Transverse colon (tissue), 4 donors: ENCODE measurements around the gene ZC3H7A. TPM values are rescaled to one million over a fixed set of nuclear protein-coding genes. Genes with fewer than 3 reads are reported as not detected.

Experiments used
- DNase-seq: peaks from one replicate; pipeline ENCODE4 v3.0.0-alpha.2; 2019
- H3K27ac ChIP-seq, 4 donors: fragments of 200-600 bp; sonication (generic); 2 replicates each; pipeline ENCODE4 v1.5.1; 2016 to 2018; ENCODE audit warnings: inconsistent platforms in 4 of 4
- H3K27me3 ChIP-seq: fragments of 200-600 bp; sonication (generic); 2 replicates; pipeline ENCODE4 v1.5.1; 2017; ENCODE audit warnings: inconsistent platforms
- H3K36me3 ChIP-seq, 4 donors: fragments of 200-600 bp; sonication (generic); 2 replicates each; pipeline ENCODE4 v1.5.1; 2017 to 2019; ENCODE audit warnings: inconsistent platforms in 4 of 4
- H3K4me1 ChIP-seq, 4 donors: fragments of 200-600 bp; sonication (generic); 2 replicates each; pipeline ENCODE4 v1.5.1; 2017 to 2020; ENCODE audit warnings: inconsistent platforms in 4 of 4
- H3K4me3 ChIP-seq, 4 donors: fragments of 200-600 bp; sonication (generic); 1 replicate in 1 of 4; 2 replicates in 3 of 4; pipeline versions ENCODE4 v1.5.1 to v1.6.1; 2017 to 2019; ENCODE audit warnings: inconsistent platforms in 4 of 4
- H3K9me3 ChIP-seq, 2 donors: fragments of 200-600 bp; sonication (generic); 2 replicates each; pipeline ENCODE4 v1.5.1; 2017 to 2019; ENCODE audit warnings: inconsistent platforms in 2 of 2
- CTCF ChIP-seq, 5 experiments: fragments of 200-600 bp in 3 of 5; fragments of 450-650 bp in 2 of 5; sonication (generic) in 3 of 5; IDR thresholded peaks; 1 replicate in 2 of 5; 2 replicates in 3 of 5; pipeline ENCODE4 v1.5.1; 2016 to 2017; ENCODE audit warnings: antibody characterized with exemption in 5 of 5, inconsistent platforms in 3 of 5, mild to moderate bottlenecking in 2 of 5, moderate library complexity in 1 of 5
- EP300 ChIP-seq: sonication (generic); formaldehyde crosslinking; IDR thresholded peaks from one replicate; pipeline ENCODE4 v1.6.1; 2017; ENCODE audit warnings: antibody characterized with exemption, low read depth
- POLR2A ChIP-seq: fragments of 450-650 bp; IDR thresholded peaks from one replicate; pipeline ENCODE4 v1.6.1; 2016; ENCODE audit warnings: antibody characterized with exemption, mild to moderate bottlenecking, moderate library complexity
- POLR2AphosphoS5 ChIP-seq, 3 donors: sonication (generic); formaldehyde crosslinking; IDR thresholded peaks; one replicate each; pipeline ENCODE4 v1.6.1; 2016; ENCODE audit warnings: antibody characterized with exemption in 3 of 3
- WGBS, 2 donors: methylation state at CpG; one replicate each; pipeline ENCODE4 v1.1.5; 2018; ENCODE audit warnings: low coverage in 1 of 2; 5-methylcytosine and 5-hydroxymethylcytosine counted together
- in situ Hi-C, 4 donors: fragments of 200-750 bp; cut with MboI; loops; one replicate each; pipeline versions ENCODE4 v1.15.0 to v1.15.1; 2017; ENCODE audit warnings: low sequenced_read_pairs in 3 of 4, low pct_ligation_motif_present in 1 of 4, low pct_unique_long_range_greater_than_20kb in 1 of 4
- intact Hi-C: fragments of 100-400 bp; cut with DNase I; formaldehyde crosslinking; loops from one replicate; pipeline ENCODE4 v1.15.1; 2023; ENCODE audit warnings: low total_unique reads
- total RNA-seq, 4 donors: library from RNA; depleted of rRNA; stranded (reverse); fragments of >200 nt; gene quantifications; one replicate each; pipeline ENCODE4 v1.1.0, GENCODE V29; 2016

ZC3H7A gene
- total RNA-seq, 4 donors from 2014 or later = 38.1 to 92.0 (median 63.3) TPM

GRCh38 chr16:11797957-11798299 lies 870 bp upstream of the ZC3H7A start:
- Histone ChIP-seq H3K27me3 (no peaks in the 10 kb centered on the region), H3K4me3 (peak overlapping the region; percentile 45 to 95 (median 86)), H3K9me3 (no peaks in the 10 kb centered on the region), H3K27ac (peak overlapping the region; percentile 95 to 100 (median 97)), H3K36me3 (no peaks in the 10 kb centered on the region), H3K4me1 (peaks cover 26 to 60% (median 44%) of the 10 kb centered on the region in 4 donors)
- DNase-seq = no peak
- in situ Hi-C loops (no loop called here), intact Hi-C loops (loop anchor here (2.0 kb wide), 1 partner anchor 55 kb away; the partner anchor contains the start of gene TXNDC11)
- TF ChIP-seq POLR2A (no peak), CTCF (IDR thresholded peaks at IDR 0.05) (no peak)
- WGBS, 2 donors = 3 to 4% methylated on average over 4 to 7 of the region's 7 CpGs

GRCh38 chr16:11796227-11797165 lies 562 bp downstream of the ZC3H7A start:
- intact Hi-C loops = loop anchor here (2.0 kb wide), 1 partner anchor 54 kb away; the partner anchor contains the start of gene TXNDC11

GRCh38 chr16:11795887-11796226 lies 1.2 kb downstream of the ZC3H7A start:
- DNase-seq = no peak
- H3K4me1 ChIP-seq = peaks cover 37 to 79% (median 61%) of the 10 kb centered on the region in 4 donors
- intact Hi-C loops (loop anchor here (2.0 kb wide), 1 partner anchor 53 kb away; the partner anchor contains the start of gene TXNDC11), in situ Hi-C loops (no loop called here)
- no peaks in the 10 kb centered on the region for H3K36me3 ChIP-seq
- H3K27me3 ChIP-seq = no peaks in the 10 kb centered on the region
- no peaks in the 10 kb centered on the region for H3K9me3 ChIP-seq
- peak overlapping the region; percentile 94 to 100 (median 97) for H3K27ac ChIP-seq
- peak overlapping the region in 3 of 4 donors; percentile 79 to 95 (median 93) for H3K4me3 ChIP-seq
- TF ChIP-seq POLR2AphosphoS5 (IDR thresholded peaks at IDR 0.05) (no peak), EP300 (no peak), POLR2A (no peak), CTCF (IDR thresholded peaks at IDR 0.05) (no peak)
- 45 to 55% methylated on average over 7 to 8 of the region's 8 CpGs for WGBS, 2 donors

More at GRCh38 chr16:11796227-11797165, 562 bp downstream of the ZC3H7A start:
- no peak for TF ChIP-seq POLR2AphosphoS5 (IDR thresholded peaks at IDR 0.05)
- TF ChIP-seq POLR2A = peak; percentile 27
- in situ Hi-C loops = no loop called here
- Histone ChIP-seq H3K27ac (peak overlapping the region; percentile 94 to 100 (median 97)), H3K4me1 (peaks cover 37 to 74% (median 58%) of the 10 kb centered on the region in 4 donors), H3K27me3 (no peaks in the 10 kb centered on the region), H3K36me3 (no peaks in the 10 kb centered on the region), H3K4me3 (peak overlapping the region; percentile 79 to 95 (median 90)), H3K9me3 (no peaks in the 10 kb centered on the region)
- peak; percentile 68 for DNase-seq
- 0% methylated on average over 50 of the region's 93 CpGs; no CpG with 5 or more reads in 1 of the 2 donors for WGBS, 2 donors

- in situ Hi-C loops = no loop called here
- H3K4me1 ChIP-seq = peaks cover 37 to 76% (median 61%) of the 10 kb centered on the region in 4 donors
- TF ChIP-seq POLR2A (no peak), POLR2AphosphoS5 (IDR thresholded peaks at IDR 0.05) (no peak), CTCF (IDR thresholded peaks at IDR 0.05) (no peak), EP300 (no peak)
- no peaks in the 10 kb centered on the region for H3K36me3 ChIP-seq
- WGBS, 2 donors = 78 to 84% methylated on average over 16 to 20 of the region's 20 CpGs
- intact Hi-C loops = no loop called here
- H3K9me3 ChIP-seq = no peaks in the 10 kb centered on the region
- DNase-seq = no peak
- H3K27me3 ChIP-seq = no peaks in the 10 kb centered on the region
- peak overlapping the region in 2 of 4 donors; percentile 79 to 93 for H3K4me3 ChIP-seq
- peak overlapping the region; percentile 94 to 100 (median 97) for H3K27ac ChIP-seq
Observed at GRCh38 chr16:11794996-11795886, 1.8 kb downstream of the ZC3H7A start.
